ENCODE results near the gene CRX. TPM values are rescaled to one million over a fixed set of nuclear protein-coding genes. Genes with fewer than 3 reads are reported as not detected.
"Not testable (repeated sequence)": the region's sequence is repeated elsewhere in the genome, so short reads cannot be mapped to it uniquely, and the experiment has no call there.

Gene CRX
- under 1 TPM in 1 of 4 donors, not detected in 3; 0.12 TPM for polyA plus RNA-seq
- long read RNA-seq, donor 1, partial matches to known transcripts = 893 of 893 reads
- long read RNA-seq, donor 1, other reads (novel, unspliced or antisense) = 0 of 893 reads
- long read RNA-seq, donor 2 = 0 reads
- long read RNA-seq, donor 3 = 0 reads
- long read RNA-seq, donor 4 = 0 reads
- long read RNA-seq, donor 5 = 0 reads
- long read RNA-seq, donor 6, partial matches to known transcripts = 746 of 759 reads
- long read RNA-seq, donor 6, other reads (novel, unspliced or antisense) = 13 of 759 reads
- long read RNA-seq, donor 7 = 0 reads
- long read RNA-seq, donor 8 = 0 reads
- long read RNA-seq, donor 9 = 0 reads
- long read RNA-seq, donor 10 = 0 reads

- 32 to 46% (median 34%) methylated on average over 15 of the region's 15 CpGs for WGBS, 3 donors
- H3K27me3 ChIP-seq (ENCODE audit: control insufficient read depth in 3 of 3, insufficient read depth in 3 of 3, low read length in 3 of 3) = peaks cover 2 to 24% (median 6%) of the 10 kb centered on the region in 3 donors
- FAIRE-seq = no peak
Observed at GRCh38 chr19:47821460-47822020, at the start of gene CRX. Gene CRX (plus strand): TSS chr19:47821937. CDS start chr19:47834444, 12,507 bp downstream.

GRCh38 chr19:47776568-47776967 lies 45.2 kb upstream of the CRX start:
- Histone ChIP-seq H3K36me3 (ENCODE audit: control insufficient read depth in 3 of 3, insufficient read depth in 2 of 3, low read depth in 1 of 3, low read length in 3 of 3) (peaks cover 0 to 16% (median 5%) of the 10 kb centered on the region in 3 donors), H3K4me3 (ENCODE audit: low read depth in 1 of 3, low read length in 3 of 3) (no peak overlapping the region), H3K4me1 (ENCODE audit: control insufficient read depth in 3 of 3, insufficient read depth in 2 of 3, low read depth in 1 of 3, low read length in 2 of 3) (peaks cover 0 to 24% (median 0%) of the 10 kb centered on the region in 3 donors), H3K9me3 (ENCODE audit: control insufficient read depth in 2 of 2, insufficient read depth in 1 of 2, low read depth in 1 of 2, low read length in 1 of 2) (peaks cover 0 to 3% of the 10 kb centered on the region in 2 donors), H3K27me3 (ENCODE audit: control insufficient read depth in 3 of 3, insufficient read depth in 3 of 3, low read length in 3 of 3) (no peaks in the 10 kb centered on the region), H3K27ac (ENCODE audit: low read depth in 1 of 3, low read length in 2 of 3) (peak overlapping the region in 2 of 3 donors; percentile 73 to 97)
- 8 to 44% (median 34%) methylated on average over 4 of the region's 4 CpGs for WGBS, 3 donors
- DNase-seq (peak; percentile 90), FAIRE-seq (no peak)

More at GRCh38 chr19:47821460-47822020, at the start of gene CRX:
- Histone ChIP-seq H3K9me3 (ENCODE audit: control insufficient read depth in 2 of 2, insufficient read depth in 1 of 2, low read depth in 1 of 2, low read length in 1 of 2) (no peaks in the 10 kb centered on the region), H3K4me3 (ENCODE audit: low read depth in 1 of 3, low read length in 3 of 3) (no peak within 1 kb of the TSS), H3K27ac (ENCODE audit: low read depth in 1 of 3, low read length in 2 of 3) (no peak within 1 kb of the TSS), H3K36me3 (ENCODE audit: control insufficient read depth in 3 of 3, insufficient read depth in 2 of 3, low read depth in 1 of 3, low read length in 3 of 3) (no peaks in the 10 kb centered on the region), H3K4me1 (ENCODE audit: control insufficient read depth in 3 of 3, insufficient read depth in 2 of 3, low read depth in 1 of 3, low read length in 2 of 3) (no peaks in the 10 kb centered on the region)
- no peak for DNase-seq

GRCh38 chr19:47777245-47778048 lies 44.3 kb upstream of the CRX start:
- not testable (repeated sequence) for H3K9me3 ChIP-seq (ENCODE audit: control insufficient read depth in 2 of 2, insufficient read depth in 1 of 2, low read depth in 1 of 2, low read length in 1 of 2); H3K27me3 ChIP-seq (ENCODE audit: control insufficient read depth in 3 of 3, insufficient read depth in 3 of 3, low read length in 3 of 3); FAIRE-seq
- peaks cover 0 to 24% (median 0%) of the 10 kb centered on the region in 3 donors for H3K4me1 ChIP-seq (ENCODE audit: control insufficient read depth in 3 of 3, insufficient read depth in 2 of 3, low read depth in 1 of 3, low read length in 2 of 3)
- H3K4me3 ChIP-seq (ENCODE audit: low read depth in 1 of 3, low read length in 3 of 3) = peak overlapping the region; percentile 76 to 99 (median 97)
- peak in 1 of 2 donors; percentile 77 for DNase-seq
- peaks cover 0 to 25% (median 7%) of the 10 kb centered on the region in 3 donors for H3K36me3 ChIP-seq (ENCODE audit: control insufficient read depth in 3 of 3, insufficient read depth in 2 of 3, low read depth in 1 of 3, low read length in 3 of 3)
- H3K27ac ChIP-seq (ENCODE audit: low read depth in 1 of 3, low read length in 2 of 3) = peak overlapping the region; percentile 73 to 97 (median 85)
- WGBS, 3 donors = 36 to 62% (median 42%) methylated on average over 23 of the region's 23 CpGs

- Histone ChIP-seq H3K36me3 (ENCODE audit: control insufficient read depth in 3 of 3, insufficient read depth in 2 of 3, low read depth in 1 of 3, low read length in 3 of 3) (peaks cover 0 to 31% (median 7%) of the 10 kb centered on the region in 3 donors), H3K27ac (ENCODE audit: low read depth in 1 of 3, low read length in 2 of 3) (peak within 1 kb of the TSS; percentile 73 to 97 (median 85)), H3K4me3 (ENCODE audit: low read depth in 1 of 3, low read length in 3 of 3) (peak within 1 kb of the TSS; percentile 76 to 99 (median 97)), H3K27me3 (ENCODE audit: control insufficient read depth in 3 of 3, insufficient read depth in 3 of 3, low read length in 3 of 3) (no peaks in the 10 kb centered on the region), H3K9me3 (ENCODE audit: control insufficient read depth in 2 of 2, insufficient read depth in 1 of 2, low read depth in 1 of 2, low read length in 1 of 2) (peaks cover 0 to 3% of the 10 kb centered on the region in 2 donors), H3K4me1 (ENCODE audit: control insufficient read depth in 3 of 3, insufficient read depth in 2 of 3, low read depth in 1 of 3, low read length in 2 of 3) (peaks cover 0 to 24% (median 0%) of the 10 kb centered on the region in 3 donors)
- FAIRE-seq (no peak), DNase-seq (peak; percentile 77 to 95)
- 0 to 2% (median 0%) methylated on average over 61 to 65 of the region's 65 CpGs for WGBS, 3 donors
Observed at GRCh38 chr19:47778049-47778953, 43.4 kb upstream of the CRX start, which contains the start of gene SELENOW. Gene SELENOW (plus strand): TSS chr19:47778703. CDS start chr19:47778786, 83 bp downstream.

GRCh38 chr19:47778954-47779351 lies 42.8 kb upstream of the CRX start:
- DNase-seq (peak; percentile 36 to 57), FAIRE-seq (no peak)
- H3K27me3 ChIP-seq (ENCODE audit: control insufficient read depth in 3 of 3, insufficient read depth in 3 of 3, low read length in 3 of 3) = no peaks in the 10 kb centered on the region
- peak overlapping the region; percentile 76 to 99 (median 97) for H3K4me3 ChIP-seq (ENCODE audit: low read depth in 1 of 3, low read length in 3 of 3)
- H3K36me3 ChIP-seq (ENCODE audit: control insufficient read depth in 3 of 3, insufficient read depth in 2 of 3, low read depth in 1 of 3, low read length in 3 of 3) = peaks cover 0 to 36% (median 7%) of the 10 kb centered on the region in 3 donors
- 0% methylated on average over 20 of the region's 20 CpGs for WGBS, 3 donors
- H3K27ac ChIP-seq (ENCODE audit: low read depth in 1 of 3, low read length in 2 of 3) = peak overlapping the region; percentile 73 to 97 (median 85)
- H3K9me3 ChIP-seq (ENCODE audit: control insufficient read depth in 2 of 2, insufficient read depth in 1 of 2, low read depth in 1 of 2, low read length in 1 of 2) = peaks cover 0 to 3% of the 10 kb centered on the region in 2 donors
- H3K4me1 ChIP-seq (ENCODE audit: control insufficient read depth in 3 of 3, insufficient read depth in 2 of 3, low read depth in 1 of 3, low read length in 2 of 3) = peaks cover 0 to 24% (median 0%) of the 10 kb centered on the region in 3 donors

- FAIRE-seq (no peak), DNase-seq (peak; percentile 28 to 29)
- H3K4me1 ChIP-seq (ENCODE audit: control insufficient read depth in 3 of 3, insufficient read depth in 2 of 3, low read depth in 1 of 3, low read length in 2 of 3) = peaks cover 0 to 24% (median 0%) of the 10 kb centered on the region in 3 donors
- no peaks in the 10 kb centered on the region for H3K27me3 ChIP-seq (ENCODE audit: control insufficient read depth in 3 of 3, insufficient read depth in 3 of 3, low read length in 3 of 3)
- H3K4me3 ChIP-seq (ENCODE audit: low read depth in 1 of 3, low read length in 3 of 3) = peak overlapping the region; percentile 76 to 99 (median 97)
- 20 to 44% (median 30%) methylated on average over 24 of the region's 24 CpGs for WGBS, 3 donors
- peaks cover 0 to 43% (median 7%) of the 10 kb centered on the region in 3 donors for H3K36me3 ChIP-seq (ENCODE audit: control insufficient read depth in 3 of 3, insufficient read depth in 2 of 3, low read depth in 1 of 3, low read length in 3 of 3)
- peaks cover 0 to 3% of the 10 kb centered on the region in 2 donors for H3K9me3 ChIP-seq (ENCODE audit: control insufficient read depth in 2 of 2, insufficient read depth in 1 of 2, low read depth in 1 of 2, low read length in 1 of 2)
- peak overlapping the region; percentile 73 to 97 (median 85) for H3K27ac ChIP-seq (ENCODE audit: low read depth in 1 of 3, low read length in 2 of 3)
Observed at GRCh38 chr19:47779524-47780214, 42.1 kb upstream of the CRX start.

- WGBS, 3 donors = 38 to 65% (median 50%) methylated on average over 8 to 9 of the region's 9 CpGs
- H3K36me3 ChIP-seq (ENCODE audit: control insufficient read depth in 3 of 3, insufficient read depth in 2 of 3, low read depth in 1 of 3, low read length in 3 of 3) = peaks cover 0 to 49% (median 7%) of the 10 kb centered on the region in 3 donors
- peaks cover 0 to 3% of the 10 kb centered on the region in 2 donors for H3K9me3 ChIP-seq (ENCODE audit: control insufficient read depth in 2 of 2, insufficient read depth in 1 of 2, low read depth in 1 of 2, low read length in 1 of 2)
- peak overlapping the region in 1 of 3 donors; percentile 29 for H3K27ac ChIP-seq (ENCODE audit: low read depth in 1 of 3, low read length in 2 of 3)
- H3K4me3 ChIP-seq (ENCODE audit: low read depth in 1 of 3, low read length in 3 of 3) = peak overlapping the region in 2 of 3 donors; percentile 76 to 97
- peaks cover 0 to 24% (median 0%) of the 10 kb centered on the region in 3 donors for H3K4me1 ChIP-seq (ENCODE audit: control insufficient read depth in 3 of 3, insufficient read depth in 2 of 3, low read depth in 1 of 3, low read length in 2 of 3)
- no peak for FAIRE-seq
- no peaks in the 10 kb centered on the region for H3K27me3 ChIP-seq (ENCODE audit: control insufficient read depth in 3 of 3, insufficient read depth in 3 of 3, low read length in 3 of 3)
- no peak for DNase-seq
Observed at GRCh38 chr19:47780215-47780551, 41.6 kb upstream of the CRX start.
